GM13976 (cell line): ENCODE data around the gene MXI1.
A peak's percentile ranks its signal among the peaks of the same experiment; 100 is the strongest.

Source experiments
- DNase-seq: peaks from one replicate; pipeline ENCODE4 v3.0.0; 2012; ENCODE audit warnings: low spot score
- CTCF ChIP-seq: IDR thresholded peaks from 2 replicates; pipeline ENCODE4 v1.5.1; 2012; ENCODE audit warnings: borderline replicate concordance, mild to moderate bottlenecking; ENCODE audit not compliant: insufficient read depth; ENCODE audit errors: extremely low read depth, missing control alignments, control extremely low read depth
- in situ Hi-C: fragments of 300-500 bp; cut with MboI; formaldehyde crosslinking; loops from one replicate; pipeline ENCODE4 v1.12.0; 2022; ENCODE audit warnings: low sequenced_read_pairs, mixed read lengths, inconsistent platforms; ENCODE audit not compliant: unreplicated experiment

Gene MXI1

GRCh38 chr10:110220398-110220797, 13.0 kb downstream of the MXI1 start:
- in situ Hi-C loops: no loop called here
- no peak for DNase-seq
- TF ChIP-seq CTCF: no peak

- no peak for DNase-seq
- in situ Hi-C loops: no loop called here
- TF ChIP-seq CTCF: no peak
Observed at GRCh38 chr10:110221044-110221720, 13.8 kb downstream of the MXI1 start.

- peak; percentile 19 for TF ChIP-seq CTCF
- DNase-seq: peak; percentile 73
- in situ Hi-C loops: no loop called here
Observed at GRCh38 chr10:110221721-110222261, 14.4 kb downstream of the MXI1 start.

GRCh38 chr10:110222641-110223297, 15.4 kb downstream of the MXI1 start:
- in situ Hi-C loops: no loop called here
- TF ChIP-seq CTCF: no peak
- no peak for DNase-seq

GRCh38 chr10:110223298-110223925, 16.0 kb downstream of the MXI1 start:
- no peak for DNase-seq
- in situ Hi-C loops: no loop called here
- no peak for TF ChIP-seq CTCF

- DNase-seq: no peak
- in situ Hi-C loops: no loop called here
- no peak for TF ChIP-seq CTCF
Observed at GRCh38 chr10:110224992-110225391, 17.6 kb downstream of the MXI1 start.
